OCI-LY7 (cell line): ENCODE measurements around the gene ALG10. TPM values are rescaled to one million over a fixed set of nuclear protein-coding genes. Genes with fewer than 3 reads are reported as not detected.
A peak's percentile ranks its signal among the peaks of the same experiment; 100 is the strongest.
"Not testable (repeated sequence)": the region's sequence is repeated elsewhere in the genome, so short reads cannot be mapped to it uniquely, and the experiment has no call there.

ENCODE experiments used
- Bru-seq: library from RNA; stranded (reverse); fragments of 400-500 nt; gene quantifications from one replicate; lab custom pipeline; 2021; lab: Mats Ljungman, UMichigan
- BruChase-seq, 2 experiments: library from RNA; stranded (reverse); fragments of 400-500 nt; gene quantifications; one replicate each; lab custom pipeline; 2021; lab: Mats Ljungman, UMichigan
- BruUV-seq: library from RNA; stranded (reverse); fragments of 400-500 nt; replicated peaks from 2 replicates; lab custom pipeline; 2021; lab: Mats Ljungman, UMichigan
- CTCF ChIA-PET: fragments of 300-600 bp; sonication (Branson Sonifier 250); formaldehyde crosslinking; loops from one replicate; lab custom pipeline; 2022; ENCODE audit warnings: antibody characterized with exemption; ENCODE audit not compliant: unreplicated experiment; lab: Charles Lee
- POLR2A ChIA-PET: fragments of 300-600 bp; sonication (Branson Sonifier 250); formaldehyde crosslinking; loops from one replicate; lab custom pipeline; 2022; ENCODE audit warnings: antibody characterized with exemption; lab: Charles Lee
- DNase-seq: peaks from one replicate; pipeline ENCODE4 v3.0.0-alpha.2; 2015; ENCODE audit warnings: low spot score
- H2AFZ ChIP-seq: fragments of 200-600 bp; sonication (generic), shearing (Covaris generic); 2 replicates; pipeline ENCODE4 v1.6.1; 2014; ENCODE audit warnings: mild to moderate bottlenecking, antibody characterized with exemption, low read length, moderate library complexity
- H3K27ac ChIP-seq: fragments of 200-600 bp; sonication (generic); 2 replicates; pipeline ENCODE4 v1.5.1; 2014; ENCODE audit warnings: mixed run types, low read depth, mild to moderate bottlenecking, moderate library complexity, low read length, inconsistent platforms; ENCODE audit not compliant: poor library complexity, severe bottlenecking
- H3K36me3 ChIP-seq: fragments of 200-600 bp; sonication (generic); 2 replicates; pipeline ENCODE4 v1.6.1; 2014; ENCODE audit warnings: mild to moderate bottlenecking, antibody characterized with exemption, low read length, moderate library complexity, mixed read lengths; ENCODE audit not compliant: insufficient read depth
- H3K4me1 ChIP-seq: fragments of 200-600 bp; sonication (generic); 2 replicates; pipeline ENCODE4 v1.5.1; 2014; ENCODE audit warnings: mild to moderate bottlenecking, low read length; ENCODE audit not compliant: insufficient read depth, poor library complexity, severe bottlenecking
- H3K4me2 ChIP-seq: fragments of 200-600 bp; sonication (generic); 2 replicates; pipeline ENCODE4 v1.6.1; 2014; ENCODE audit warnings: mild to moderate bottlenecking, low read length
- H3K4me3 ChIP-seq: fragments of 200-600 bp; sonication (generic); 2 replicates; pipeline ENCODE4 v1.5.1; 2014; ENCODE audit warnings: mild to moderate bottlenecking, low read depth, low read length; ENCODE audit not compliant: poor library complexity, severe bottlenecking
- H3K79me2 ChIP-seq: fragments of 200-600 bp; sonication (generic); 2 replicates; pipeline ENCODE4 v1.6.1; 2016; ENCODE audit warnings: low read depth, mild to moderate bottlenecking, low read length, moderate library complexity, mixed read lengths; ENCODE audit not compliant: insufficient read depth
- H3K9me2 ChIP-seq: fragments of 200-600 bp; sonication (generic); 2 replicates; pipeline ENCODE4 v1.6.1; 2016; ENCODE audit warnings: mild to moderate bottlenecking, low read length, mixed read lengths; ENCODE audit not compliant: insufficient read depth
- H3K9me3 ChIP-seq: fragments of 200-600 bp; sonication (generic); 2 replicates; pipeline ENCODE4 v1.6.1; 2014; ENCODE audit warnings: mild to moderate bottlenecking, mixed run types, low read length, mixed read lengths
- H4K20me1 ChIP-seq: fragments of 200-600 bp; sonication (generic); 2 replicates; pipeline ENCODE4 v1.6.1; 2014; ENCODE audit warnings: mild to moderate bottlenecking, antibody characterized with exemption, low read length, moderate library complexity, mixed read lengths; ENCODE audit not compliant: insufficient read depth
- CTCF ChIP-seq: fragments of 200-600 bp; sonication (generic); conservative IDR thresholded peaks from 2 replicates; pipeline ENCODE4 v1.5.1; 2014; ENCODE audit warnings: mild to moderate bottlenecking, antibody characterized with exemption, low read length, moderate library complexity, mixed read lengths
- EZH2phosphoT487 ChIP-seq: fragments of 200-600 bp; sonication (generic); IDR thresholded peaks from 2 replicates; pipeline ENCODE4 v1.6.1; 2018; ENCODE audit warnings: low read depth, borderline replicate concordance, mild to moderate bottlenecking, mixed run types, antibody characterized with exemption, low read length, moderate library complexity, mixed read lengths
- intact Hi-C: fragments of 100-400 bp; cut with micrococcal nuclease; formaldehyde crosslinking; loops from one replicate; pipeline ENCODE4 v1.10.0; 2022; ENCODE audit not compliant: unreplicated experiment
- long read RNA-seq: library from polyadenylated mRNA; stranded (forward); transcript quantifications from one replicate; pipeline ENCODE4 v2.0.0, GENCODE V29; 2022
- total RNA-seq, 2 experiments: library from RNA; depleted of rRNA in 1 of 2; stranded (reverse); fragments of >200 nt in 1 of 2; shearing (Covaris generic) in 1 of 2; gene quantifications; 2 replicates each; pipeline ENCODE4 v1.2.3, GENCODE V29; 2014 to 2022

ALG10 gene
- total RNA-seq (2014; rRNA removed; shearing (Covaris generic)) (20.7 and 28.6 TPM in 2 replicates), total RNA-seq (2022) (28.8 and 30.3 TPM in 2 replicates), Bru-seq, nascent RNA (percentile 90 among the genes with signal in this experiment), BruChase-seq, experiment 1, labeled RNA remaining after a 6-hour chase (percentile 94 among the genes with signal in this experiment), BruChase-seq, experiment 2, labeled RNA remaining after a 2-hour chase (percentile 98 among the genes with signal in this experiment)
- long read RNA-seq, partial matches to known transcripts, result 0 of 4 reads
- long read RNA-seq, other reads (novel, unspliced or antisense), result 1 of 4 reads

- H2AFZ ChIP-seq, result peak within 1 kb of the TSS; percentile 99
- DNase-seq, result peak; percentile 98
- CTCF ChIA-PET, result no interaction called here
- H4K20me1 ChIP-seq, result no peaks in the 10 kb centered on the region
- intact Hi-C loops, result loop anchor here (1.0 kb wide), 1 partner anchor 1267 kb away; the partner anchor contains the start of gene YARS2
- no peak for TF ChIP-seq EZH2phosphoT487
- peak; percentile 82 for TF ChIP-seq CTCF
- no peaks in the 10 kb centered on the region for H3K9me3 ChIP-seq
- POLR2A ChIA-PET, result interaction anchor here (0.6 to 1.9 kb wide), 2 partner anchors 1266 to 1268 kb away, joined by 5 to 13 read pairs; partner anchors contain the start of gene YARS2
- peak within 1 kb of the TSS; percentile 95 for H3K4me3 ChIP-seq
- H3K36me3 ChIP-seq, result peaks cover 16% of the 10 kb centered on the region; the same call in 1 of the 2 replicates
- no TSS peak for BruUV-seq
- no peaks in the 10 kb centered on the region for H3K9me2 ChIP-seq
- peaks cover 17% of the 10 kb centered on the region for H3K4me1 ChIP-seq
- peaks cover 20% of the 10 kb centered on the region; the same call in 1 of the 2 replicates for H3K79me2 ChIP-seq
- peak within 1 kb of the TSS; percentile 56 for H3K27ac ChIP-seq
- H3K4me2 ChIP-seq, result peak within 1 kb of the TSS; percentile 90
Measured at GRCh38 chr12:34022079-34022830, at the start of gene ALG10. Gene ALG10, plus strand, starts transcription at chr12:34022496. Its CDS starts 104 bp downstream, at chr12:34022600.

GRCh38 chr12:33972884-33973283 lies 49.4 kb upstream of the ALG10 start:
- BruUV-seq, H3K9me3 ChIP-seq, CTCF ChIA-PET, H2AFZ ChIP-seq, H3K4me2 ChIP-seq, DNase-seq, H3K36me3 ChIP-seq, intact Hi-C loops, H3K27ac ChIP-seq, H3K79me2 ChIP-seq, H4K20me1 ChIP-seq, POLR2A ChIA-PET, H3K4me3 ChIP-seq, H3K9me2 ChIP-seq, H3K4me1 ChIP-seq: not testable (repeated sequence)

GRCh38 chr12:33977887-33978286 lies 44.4 kb upstream of the ALG10 start:
- no peak for DNase-seq
- H2AFZ ChIP-seq, result no peak overlapping the region
- intact Hi-C loops, result no loop called here
- no peak overlapping the region for H3K4me3 ChIP-seq
- no peaks in the 10 kb centered on the region for H3K36me3 ChIP-seq
- no peaks in the 10 kb centered on the region for H3K4me1 ChIP-seq
- no peaks in the 10 kb centered on the region for H3K9me2 ChIP-seq
- BruUV-seq, result no TSS peak
- CTCF ChIA-PET, result no interaction called here
- POLR2A ChIA-PET, result interaction anchor here (0.9 kb wide), 1 partner anchor 543 kb away, joined by 3 read pairs; no protein-coding TSS in a partner anchor
- no peaks in the 10 kb centered on the region for H3K9me3 ChIP-seq
- H3K4me2 ChIP-seq, result no peak overlapping the region
- H4K20me1 ChIP-seq, result no peaks in the 10 kb centered on the region
- no peaks in the 10 kb centered on the region for H3K79me2 ChIP-seq
- no peak overlapping the region for H3K27ac ChIP-seq
- TF ChIP-seq CTCF (no peak), EZH2phosphoT487 (no peak)
